ENCODE measurements around the gene BCL10.
"Not testable (repeated sequence)": the region's sequence is repeated elsewhere in the genome, so short reads cannot be mapped to it uniquely, and the experiment has no call there.

BCL10 gene

GRCh38 chr1:85275701-85276214 lies 674 bp downstream of the BCL10 start:
- no peak for DNase-seq (ENCODE audit: low read depth, low spot score)
- peak overlapping the region; percentile 97 for H3K4me3 ChIP-seq (ENCODE audit: low read length)

- no peak for DNase-seq (ENCODE audit: low read depth, low spot score)
- peak overlapping the region; percentile 97 for H3K4me3 ChIP-seq (ENCODE audit: low read length)
These were observed 1.4 kb downstream of the BCL10 start for GRCh38 chr1:85274969-85275453.

GRCh38 chr1:85273397-85273796 lies 3.0 kb downstream of the BCL10 start:
- DNase-seq (ENCODE audit: low read depth, low spot score) = no peak
- H3K4me3 ChIP-seq (ENCODE audit: low read length) = no peak overlapping the region

GRCh38 chr1:85268801-85269585 lies 7.4 kb downstream of the BCL10 start:
- DNase-seq (ENCODE audit: low read depth, low spot score) = no peak
- H3K4me3 ChIP-seq (ENCODE audit: low read length) = no peak overlapping the region

- H3K4me3 ChIP-seq (ENCODE audit: low read length) = no peak overlapping the region
- DNase-seq (ENCODE audit: low read depth, low spot score) = no peak
These were observed 9.1 kb downstream of the BCL10 start for GRCh38 chr1:85267313-85267712.

GRCh38 chr1:85264150-85264549 lies 12.3 kb downstream of the BCL10 start:
- DNase-seq (ENCODE audit: low read depth, low spot score) = no peak
- H3K4me3 ChIP-seq (ENCODE audit: low read length) = no peak overlapping the region

GRCh38 chr1:85262985-85263384 lies 13.4 kb downstream of the BCL10 start:
- no peak for DNase-seq (ENCODE audit: low read depth, low spot score)
- H3K4me3 ChIP-seq (ENCODE audit: low read length) = no peak overlapping the region

GRCh38 chr1:85259912-85260274 lies 16.5 kb downstream of the BCL10 start:
- H3K4me3 ChIP-seq (ENCODE audit: low read length) = peak overlapping the region; percentile 25
- DNase-seq (ENCODE audit: low read depth, low spot score) = no peak

GRCh38 chr1:85259118-85259911 lies 17.1 kb downstream of the BCL10 start, which contains the start of gene C1orf52:
Gene C1orf52, minus strand, starts transcription at chr1:85259662. Its CDS starts 29 bp downstream, at chr1:85259633.
- peak; percentile 88 for DNase-seq (ENCODE audit: low read depth, low spot score)
- peak within 1 kb of the TSS; percentile 87 for H3K4me3 ChIP-seq (ENCODE audit: low read length)

GRCh38 chr1:85258536-85259117 lies 17.8 kb downstream of the BCL10 start:
- H3K4me3 ChIP-seq (ENCODE audit: low read length) = peak overlapping the region; percentile 87
- no peak for DNase-seq (ENCODE audit: low read depth, low spot score)

- not testable (repeated sequence) for DNase-seq (ENCODE audit: low read depth, low spot score); H3K4me3 ChIP-seq (ENCODE audit: low read length)
These were observed 27.4 kb downstream of the BCL10 start for GRCh38 chr1:85249042-85249441.

- H3K4me3 ChIP-seq (ENCODE audit: low read length) = no peak overlapping the region
These were observed 30.5 kb downstream of the BCL10 start for GRCh38 chr1:85245891-85246290.

GRCh38 chr1:85245456-85245855 lies 31.0 kb downstream of the BCL10 start:
- no peak overlapping the region for H3K4me3 ChIP-seq (ENCODE audit: low read length)
- no peak for DNase-seq (ENCODE audit: low read depth, low spot score)

More at GRCh38 chr1:85245891-85246290, 30.5 kb downstream of the BCL10 start:
- no peak for DNase-seq (ENCODE audit: low read depth, low spot score)

- no peak for DNase-seq (ENCODE audit: low read depth, low spot score)
- no peak overlapping the region for H3K4me3 ChIP-seq (ENCODE audit: low read length)
These were observed 32.0 kb downstream of the BCL10 start for GRCh38 chr1:85244271-85245061.

- DNase-seq (ENCODE audit: low read depth, low spot score) = no peak
- no peak overlapping the region for H3K4me3 ChIP-seq (ENCODE audit: low read length)
These were observed 33.1 kb downstream of the BCL10 start for GRCh38 chr1:85243372-85243771.

GRCh38 chr1:85240643-85241042 lies 35.8 kb downstream of the BCL10 start:
- no peak for DNase-seq (ENCODE audit: low read depth, low spot score)
- no peak overlapping the region for H3K4me3 ChIP-seq (ENCODE audit: low read length)

- no peak for DNase-seq (ENCODE audit: low read depth, low spot score)
- no peak overlapping the region for H3K4me3 ChIP-seq (ENCODE audit: low read length)
These were observed 36.2 kb downstream of the BCL10 start for GRCh38 chr1:85240174-85240601.

- no peak overlapping the region for H3K4me3 ChIP-seq (ENCODE audit: low read length)
These were observed 38.8 kb downstream of the BCL10 start for GRCh38 chr1:85237613-85238012.

More at GRCh38 chr1:85237613-85238012, 38.8 kb downstream of the BCL10 start:
- DNase-seq (ENCODE audit: low read depth, low spot score) = no peak

Measured in Jurkat, Clone E6-1 (cell line).